Coronary artery (tissue), 2 donors: ENCODE measurements around the gene FLRT1.

ENCODE experiments used
- DNase-seq: peaks from one replicate; pipeline ENCODE4 v3.0.0-alpha.2; 2017; ENCODE audit warnings: low spot score
- H3K27ac ChIP-seq, 2 donors: fragments of 200-600 bp; sonication (generic); one replicate each; pipeline ENCODE4 v1.5.1; 2016 to 2019
- H3K4me3 ChIP-seq: fragments of 200-600 bp; sonication (generic); 2 replicates; pipeline ENCODE4 v1.5.1; 2016; ENCODE audit warnings: mild to moderate bottlenecking, moderate library complexity
- CTCF ChIP-seq: fragments of 200-600 bp; sonication (generic); IDR thresholded peaks from one replicate; pipeline ENCODE4 v1.5.1; 2019; ENCODE audit warnings: antibody characterized with exemption

Gene FLRT1

GRCh38 chr11:64000740-64001483 is 34.8 kb upstream of the FLRT1 start:
- Histone ChIP-seq H3K27ac (no peak overlapping the region), H3K4me3 (peak overlapping the region; percentile 64)
- TF ChIP-seq CTCF, result no peak
- DNase-seq, result no peak

GRCh38 chr11:64001484-64002420 is 34.0 kb upstream of the FLRT1 start:
- no peak for TF ChIP-seq CTCF
- no peak overlapping the region for H3K4me3 ChIP-seq
- H3K27ac ChIP-seq, result no peak overlapping the region
- no peak for DNase-seq

GRCh38 chr11:64003807-64004589 is 31.7 kb upstream of the FLRT1 start:
- H3K27ac ChIP-seq, result no peak overlapping the region
- no peak for DNase-seq
- no peak overlapping the region for H3K4me3 ChIP-seq
- TF ChIP-seq CTCF, result no peak

GRCh38 chr11:64004590-64004984 is 31.1 kb upstream of the FLRT1 start:
- DNase-seq, result no peak
- Histone ChIP-seq H3K27ac (no peak overlapping the region), H3K4me3 (no peak overlapping the region)
- no peak for TF ChIP-seq CTCF

- H3K4me3 ChIP-seq, result no peak overlapping the region
- no peak for DNase-seq
Observed at GRCh38 chr11:64005691-64006090, 30.0 kb upstream of the FLRT1 start.

GRCh38 chr11:64006398-64006797 is 29.3 kb upstream of the FLRT1 start:
- Histone ChIP-seq H3K27ac (no peak overlapping the region), H3K4me3 (no peak overlapping the region)
- TF ChIP-seq CTCF, result no peak
- no peak for DNase-seq

More at GRCh38 chr11:64005691-64006090, 30.0 kb upstream of the FLRT1 start:
- TF ChIP-seq CTCF, result no peak
- H3K27ac ChIP-seq, result no peak overlapping the region
